Esophagus mucosa (tissue), 1 donor: ENCODE data around the gene TLR3. TPM values are rescaled to one million over a fixed set of nuclear protein-coding genes. Genes with fewer than 3 reads are reported as not detected.

Source experiments
- ATAC-seq: fragments of 200-7000 bp; cut with Tn5 transposase; one replicate; pipeline ENCODE4 v1.9.1; 2020
- total RNA-seq: library from RNA; stranded (reverse); gene quantifications from one replicate; pipeline ENCODE4 v1.2.4, GENCODE V29; 2023
- donor health status: DM: yes; HTN: yes; CAD: no.

TLR3 gene
- total RNA-seq, 1 donor from 2014 or later = 5.8 TPM

GRCh38 chr4:186105647-186106321 lies 36.8 kb downstream of the TLR3 start:
- ATAC-seq = peak; percentile 59

- ATAC-seq = no peak
Measured at GRCh38 chr4:186107947-186108346, 39.0 kb downstream of the TLR3 start.

DNA sequence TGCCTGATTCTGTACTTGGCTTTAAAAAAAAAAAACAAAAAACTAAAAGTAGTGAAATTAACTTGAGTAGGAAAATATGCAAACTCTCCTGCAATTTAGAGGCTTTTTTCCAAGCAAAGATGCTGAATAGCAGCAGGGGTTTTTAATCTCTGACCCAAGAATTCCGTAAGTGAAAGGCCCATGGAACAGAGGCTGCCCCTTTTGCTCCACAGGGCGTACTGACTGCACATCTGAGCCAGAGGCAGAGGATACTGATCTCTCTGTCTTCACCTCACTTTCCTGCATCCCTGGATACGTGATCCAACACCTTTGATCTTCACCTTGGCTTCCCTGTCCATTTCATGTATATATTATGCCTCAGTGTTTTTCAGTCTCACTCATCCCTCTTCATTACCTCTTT lies 39.4 kb downstream of the TLR3 start:
- no peak for ATAC-seq

DNA sequence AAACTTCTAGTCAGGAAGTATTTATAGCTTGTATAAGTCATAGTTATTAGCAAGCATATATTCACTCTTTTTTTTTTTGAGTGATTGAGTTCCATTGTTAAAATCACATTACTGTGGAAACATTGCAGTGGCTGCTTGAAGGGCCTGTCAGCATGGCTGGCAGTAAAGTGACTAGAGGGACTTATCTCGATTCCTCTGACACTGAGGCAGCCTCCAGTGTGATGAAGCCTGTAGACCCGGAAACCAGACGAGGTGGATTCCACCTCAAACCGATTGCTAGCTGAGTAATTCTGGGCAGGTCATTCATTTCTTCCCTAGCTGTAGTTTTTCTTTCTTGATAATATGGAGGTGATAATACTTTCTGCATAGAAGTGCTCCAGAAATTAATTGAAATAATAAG lies 40.3 kb downstream of the TLR3 start:
- ATAC-seq = no peak

GRCh38 chr4:186116697-186117096 lies 47.7 kb downstream of the TLR3 start:
- ATAC-seq = no peak

GRCh38 chr4:186118582-186118981 lies 49.6 kb downstream of the TLR3 start:
- ATAC-seq = no peak

DNA sequence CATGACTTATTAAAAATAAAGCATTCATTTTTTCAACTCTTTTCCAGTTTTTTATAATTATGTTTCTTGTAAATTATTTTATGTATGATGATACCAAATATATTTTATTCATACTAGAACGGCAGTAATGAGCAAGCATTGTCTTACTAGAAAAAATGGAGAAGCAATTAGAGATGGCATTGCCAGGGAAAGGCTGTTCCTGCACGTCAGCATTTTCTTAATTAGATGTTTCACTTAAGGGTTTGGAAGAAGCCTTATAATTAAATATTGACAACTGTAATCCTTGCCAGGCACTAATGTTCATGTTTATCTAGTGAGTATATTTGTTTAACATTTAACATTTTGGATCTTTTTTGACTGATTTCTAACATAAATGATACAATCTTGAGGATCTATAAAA lies 52.1 kb downstream of the TLR3 start:
- no peak for ATAC-seq

GRCh38 chr4:186128842-186129241 lies 59.9 kb downstream of the TLR3 start:
- ATAC-seq = no peak

GRCh38 chr4:186131935-186132334 lies 63.0 kb downstream of the TLR3 start:
- ATAC-seq = no peak

DNA sequence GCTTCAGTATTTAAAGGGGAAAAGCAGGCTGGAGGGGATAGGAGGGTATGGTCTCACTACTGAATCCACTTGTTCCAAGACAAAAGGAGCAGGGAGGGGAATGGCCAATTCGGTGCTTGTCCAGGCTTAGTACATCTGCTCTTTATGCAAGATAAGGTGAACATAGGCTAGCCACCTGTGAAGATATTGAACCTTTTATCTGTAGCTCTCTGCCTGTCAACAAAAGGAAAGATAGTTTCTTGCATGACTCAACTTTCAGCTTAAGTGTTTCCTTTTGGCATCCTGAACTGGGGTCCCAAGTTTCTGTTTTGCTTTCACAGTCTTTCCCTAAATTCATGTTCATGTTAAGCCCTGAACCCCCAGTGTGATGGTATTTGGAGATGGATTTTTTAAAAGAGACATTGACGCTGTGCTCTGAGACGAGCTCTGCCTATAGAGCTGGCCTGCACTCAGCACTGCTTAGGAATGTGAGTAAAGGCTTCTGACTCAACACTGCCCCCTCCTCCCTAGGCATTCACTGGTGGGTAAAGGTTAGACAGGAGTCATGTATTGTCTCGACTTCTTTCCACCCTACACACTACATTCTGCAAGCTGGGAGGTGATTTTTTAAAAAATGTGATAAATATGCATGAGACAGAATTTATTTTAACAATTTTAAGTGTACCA lies 63.8 kb downstream of the TLR3 start:
- peak; percentile 43 for ATAC-seq

GRCh38 chr4:186134257-186134656 lies 65.3 kb downstream of the TLR3 start:
- no peak for ATAC-seq

- ATAC-seq = no peak
Measured at GRCh38 chr4:186134861-186135260, 65.9 kb downstream of the TLR3 start.

DNA sequence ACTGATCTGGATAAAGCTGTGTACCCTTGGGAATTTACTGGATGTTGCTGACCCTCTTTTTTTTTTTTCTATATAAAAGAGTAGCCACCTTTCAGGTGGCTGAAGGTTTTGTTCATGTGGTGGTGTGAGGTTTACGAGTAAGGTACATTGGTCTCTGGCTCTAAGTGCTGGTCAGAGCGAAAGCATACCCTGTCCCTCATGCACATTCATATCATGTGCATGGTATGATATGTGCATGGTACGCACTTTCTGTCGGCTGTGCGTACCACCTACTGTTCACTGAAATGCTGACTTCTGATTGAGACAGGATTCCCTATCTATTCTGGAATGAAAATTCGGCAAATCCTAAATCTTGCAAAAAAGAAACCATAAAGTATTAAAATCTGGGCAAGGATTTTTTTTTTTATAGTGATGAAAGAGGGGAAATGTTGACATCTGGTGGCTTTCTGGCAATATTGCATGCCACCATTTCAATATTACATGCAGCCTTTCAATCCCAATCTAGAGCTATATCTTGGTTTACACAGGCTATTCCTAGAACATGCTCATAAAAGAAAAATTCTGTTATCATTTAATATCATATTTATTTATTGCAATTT lies 68.3 kb downstream of the TLR3 start:
- no peak for ATAC-seq

Other genes starting within 250 kb of the TLR3 start
- 1.6 TPM for gene FAM149A, start 35.5 kb downstream of the TLR3 start, total RNA-seq
- gene CYP4V2, start 122.4 kb downstream of the TLR3 start, total RNA-seq = 3.8 TPM
- 0.08 TPM for gene KLKB1, start 158.4 kb downstream of the TLR3 start, total RNA-seq
- gene F11, start 197.0 kb downstream of the TLR3 start, total RNA-seq = not detected